GM12878 (cell line): ENCODE measurements around the gene HHAT. TPM values are rescaled to one million over a fixed set of nuclear protein-coding genes. Genes with fewer than 3 reads are reported as not detected.

Experiments used
- ATAC-seq: fragments of 200-7000 bp; cut with Tn5 transposase; 3 replicates; pipeline ENCODE4 v1.9.1; 2020; ENCODE audit warnings: mild to moderate bottlenecking, moderate library complexity
- BruUV-seq: library from RNA; stranded (reverse); fragments of 400-500 nt; replicated peaks from 2 replicates; lab custom pipeline; 2021; lab: Mats Ljungman, UMichigan
- CTCF ChIA-PET: fragments of 300-600 bp; sonication (Branson Sonifier 250); formaldehyde crosslinking; extraction: SDS; loops from one replicate; lab custom pipeline; 2021; ENCODE audit warnings: inconsistent platforms; lab: Yijun Ruan, JAX
- POLR2A ChIA-PET: fragments of 350-600 bp; formaldehyde crosslinking; extraction: SDS; loops from one replicate; lab custom pipeline; 2021; ENCODE audit warnings: inconsistent platforms; lab: Charles Lee
- RAD21 ChIA-PET: fragments of 300-600 bp; sonication (Branson Sonifier 250); formaldehyde crosslinking; loops from one replicate; lab custom pipeline; 2023; ENCODE audit warnings: antibody characterized with exemption; ENCODE audit not compliant: unreplicated experiment; lab: Charles Lee
- SMC1A ChIA-PET: fragments of 300-600 bp; sonication (Branson Sonifier 250); formaldehyde crosslinking; loops from one replicate; lab custom pipeline; 2023; ENCODE audit not compliant: unreplicated experiment, uncharacterized antibody; lab: Charles Lee
- DNase-seq: peaks from one replicate; pipeline ENCODE4 v3.0.0-alpha.2; 2011; ENCODE audit warnings: low read depth, low spot score
- FAIRE-seq: peaks from 3 replicates; lab custom pipeline; 2011; peaks lifted over from hg19 to GRCh38; lab: Jason Lieb, UNC
- H2AFZ ChIP-seq: 2 replicates; pipeline ENCODE4 v1.6.0; 2011; ENCODE audit warnings: low read depth, low read length, control low read depth; ENCODE audit not compliant: control insufficient read depth
- H3K27ac ChIP-seq: 2 replicates; pipeline ENCODE4 v1.5.1; 2011; ENCODE audit warnings: control low read depth; ENCODE audit not compliant: control insufficient read depth, insufficient read depth
- H3K27me3 ChIP-seq, 2 experiments: replicated peaks in 1 of 2; 2 replicates each; pipeline versions ENCODE4 v1.6.0 to v1.6.1; 2011; ENCODE audit warnings: low read length in 1 of 2; ENCODE audit not compliant: control insufficient read depth in 2 of 2, insufficient read depth in 2 of 2
- H3K36me3 ChIP-seq, 2 experiments: 2 replicates each; pipeline ENCODE4 v1.5.1; 2011; ENCODE audit warnings: low read length in 1 of 2; ENCODE audit not compliant: control insufficient read depth in 2 of 2, insufficient read depth in 2 of 2
- H3K4me1 ChIP-seq: 2 replicates; pipeline ENCODE4 v1.6.1; 2011; ENCODE audit warnings: mild to moderate bottlenecking, low read length, moderate library complexity, mixed read lengths; ENCODE audit not compliant: control insufficient read depth, insufficient read depth
- H3K4me2 ChIP-seq: 2 replicates; pipeline ENCODE4 v1.6.0; 2011; ENCODE audit warnings: control low read depth; ENCODE audit not compliant: control insufficient read depth, insufficient read depth
- H3K4me3 ChIP-seq: fragments of 200-600 bp; sonication (generic); 2 replicates; pipeline ENCODE4 v1.5.1; 2016
- H3K79me2 ChIP-seq: 2 replicates; pipeline ENCODE4 v1.6.0; 2011; ENCODE audit warnings: low read length; ENCODE audit not compliant: control insufficient read depth, insufficient read depth
- H3K9ac ChIP-seq: 2 replicates; pipeline ENCODE4 v1.8.0; 2011; ENCODE audit warnings: low read length, control low read depth, mixed read lengths; ENCODE audit not compliant: control insufficient read depth, insufficient read depth
- H3K9me3 ChIP-seq: replicated peaks from 3 replicates; pipeline ENCODE4 v1.5.1; 2011; ENCODE audit warnings: mild to moderate bottlenecking, low read length; ENCODE audit not compliant: control insufficient read depth, insufficient read depth
- H4K20me1 ChIP-seq: 2 replicates; pipeline ENCODE4 v1.6.0; 2011; ENCODE audit not compliant: control insufficient read depth, insufficient read depth
- BACH1 ChIP-seq: fragments of 450-650 bp; IDR thresholded peaks from 2 replicates; pipeline ENCODE4 v1.6.1; 2017; ENCODE audit warnings: mild to moderate bottlenecking, borderline replicate concordance
- HDAC2 ChIP-seq: fragments of 200-600 bp; sonication (generic); IDR thresholded peaks from 2 replicates; pipeline ENCODE4 v1.6.1; 2017
- HDAC6 ChIP-seq: fragments of 200-600 bp; sonication (generic); IDR thresholded peaks from one replicate; pipeline ENCODE4 v1.8.0; 2017; ENCODE audit warnings: antibody characterized with exemption; ENCODE audit not compliant: unreplicated experiment
- IKZF1 ChIP-seq: fragments of 450-650 bp; conservative IDR thresholded peaks from 2 replicates; pipeline ENCODE4 v1.6.1; 2017; ENCODE audit warnings: antibody characterized with exemption, mild to moderate bottlenecking
- LARP7 ChIP-seq: fragments of 450-650 bp; IDR thresholded peaks from 2 replicates; pipeline ENCODE4 v1.6.1; 2017; ENCODE audit warnings: mild to moderate bottlenecking
- POLR2A ChIP-seq: IDR thresholded peaks from 2 replicates; pipeline ENCODE4 v1.6.1; 2011; ENCODE audit warnings: low read depth, mild to moderate bottlenecking, low read length
- RAD21 ChIP-seq: IDR thresholded peaks from 2 replicates; pipeline ENCODE4 v1.6.1; 2011; ENCODE audit warnings: mild to moderate bottlenecking, low read depth, low read length, moderate library complexity; ENCODE audit not compliant: insufficient read depth
- RELA ChIP-seq: fragments of 450-650 bp; IDR thresholded peaks from 2 replicates; pipeline ENCODE4 v1.8.0; 2014; ENCODE audit warnings: borderline replicate concordance; ENCODE audit not compliant: partially characterized antibody
- SPI1 ChIP-seq: IDR thresholded peaks from 2 replicates; pipeline ENCODE4 v1.6.1; 2011; ENCODE audit warnings: low read depth, mild to moderate bottlenecking, low read length, moderate library complexity, borderline replicate concordance; ENCODE audit not compliant: insufficient read depth
- TCF3 ChIP-seq: IDR thresholded peaks from 2 replicates; pipeline ENCODE4 v1.6.1; 2012; ENCODE audit warnings: low read depth, mild to moderate bottlenecking, low read length, borderline replicate concordance; ENCODE audit not compliant: insufficient read depth
- YBX1 ChIP-seq: fragments of 450-650 bp; IDR thresholded peaks from 2 replicates; pipeline ENCODE4 v1.6.1; 2016; ENCODE audit warnings: antibody characterized with exemption
- ZNF384 ChIP-seq: IDR thresholded peaks from 2 replicates; pipeline ENCODE4 v1.6.1; 2012; ENCODE audit warnings: low read depth, mild to moderate bottlenecking, low read length, improper control_type of control experiment, borderline replicate concordance
- ZSCAN29 ChIP-seq: fragments of 450-650 bp; IDR thresholded peaks from 2 replicates; pipeline ENCODE4 v1.6.1; 2017; ENCODE audit warnings: mild to moderate bottlenecking, moderate library complexity
- WGBS: methylation state at CpG from one replicate; pipeline ENCODE4 v1.1.6; 2016; ENCODE audit warnings: low lambda C conversion rate; ENCODE audit not compliant: insufficient replicate concordance, insufficient coverage; ENCODE audit errors: missing lambda C conversion rate; 5-methylcytosine and 5-hydroxymethylcytosine counted together
- in situ Hi-C: fragments of 300-500 bp; cut with MboI; formaldehyde crosslinking; loops from 9 replicates; pipeline ENCODE4 v1.14.3; 2018; ENCODE audit warnings: mixed read lengths
- intact Hi-C: fragments of 100-400 bp; cut with micrococcal nuclease; formaldehyde crosslinking; loops from one replicate; pipeline ENCODE4 v1.14.2; 2022; ENCODE audit not compliant: unreplicated experiment
- polyA plus RNA-seq, 11 experiments: library from polyadenylated mRNA; depleted of rRNA in 4 of 11; unstranded in 6 of 11; stranded (reverse) in 5 of 11; fragments of >200 nt; fragmentation: Nextera tagmentation in 4 of 11; fragmentation: Illumina TruSeq in 1 of 11; extraction: Ambion mirVana in 4 of 11; extraction: Trizol in 1 of 11; gene quantifications; 1 replicate in 1 of 11; 2 replicates in 10 of 11; pipeline versions ENCODE4 v1.2.1 to v1.2.3, GENCODE V29; 2011 to 2016; ENCODE audit warnings: inconsistent platforms in 2 of 11, missing spikeins in 2 of 11, low read depth in 1 of 11
- total RNA-seq, 4 experiments: library from RNA; depleted of rRNA in 3 of 4; stranded (reverse); fragments of >200 nt in 3 of 4; fragmentation: Illumina TruSeq in 1 of 4; extraction: Trizol in 1 of 4; gene quantifications; 2 replicates each; pipeline versions ENCODE4 v1.2.1 to v1.2.3, GENCODE V29; 2013 to 2021
- TF ChIP-seq, protein P1 (sequence below): fragments of 150-350 bp; IDR thresholded peaks from 2 replicates; pipeline ENCODE4 v1.6.1; 2016; ENCODE audit warnings: low read depth, low read length
- TF ChIP-seq, protein P2 (sequence below): fragments of 450-650 bp; IDR thresholded peaks from 2 replicates; pipeline ENCODE4 v1.6.1; 2017; ENCODE audit warnings: mild to moderate bottlenecking, low read depth, inconsistent platforms; ENCODE audit not compliant: poor library complexity, severe bottlenecking

The HHAT gene
- total and polyA plus RNA-seq, 10 of the 15 experiments (the other 5 are each of a cell fraction or from before 2014, with no cell fraction given), result 1.2 to 37.6 (median 2.6) TPM

DNA sequence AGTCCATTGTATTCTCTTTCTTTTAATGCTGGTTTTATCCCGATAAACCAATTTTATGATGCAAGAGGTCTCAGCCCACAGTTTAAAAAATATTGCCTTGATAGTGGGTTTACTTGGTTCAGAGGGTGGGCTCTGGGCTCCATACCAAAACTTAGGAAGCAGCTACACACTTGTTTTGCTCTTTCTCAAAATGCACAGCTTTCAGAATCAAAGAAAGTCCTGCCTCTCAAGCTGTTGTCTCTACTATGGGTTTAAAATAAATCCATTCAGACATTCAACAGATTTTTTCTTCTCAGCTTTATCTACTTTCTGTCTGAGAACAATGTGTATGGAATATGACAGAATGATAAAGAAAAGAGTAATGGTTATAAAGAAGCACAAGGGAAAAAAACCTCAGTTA is 14.8 kb upstream of the HHAT start:
- CTCF ChIA-PET, result no interaction called here
- 100% methylated on average over 1 of the region's 1 CpG for WGBS
- FAIRE-seq, result no peak

More for the DNA sequence above, 14.8 kb upstream of the HHAT start:
- DNase-seq (no peak), ATAC-seq (no peak)
- ChIA-PET SMC1A (interaction anchor here (0.6 to 1.6 kb wide), 4 partner anchors 65 to 453 kb away, joined by 3 to 9 read pairs (median 4); no protein-coding TSS in a partner anchor), POLR2A (no interaction called here), RAD21 (no interaction called here)
- in situ Hi-C loops (loop anchor here (5.0 kb wide), 2 partner anchors 172 to 447 kb away; no protein-coding TSS in a partner anchor), intact Hi-C loops (loop anchor here (5.0 kb wide), 1 partner anchor 88 kb away; no protein-coding TSS in a partner anchor)
- Histone ChIP-seq H3K27ac (no peak overlapping the region), H3K9me3 (no peaks in the 10 kb centered on the region), H4K20me1 (no peaks in the 10 kb centered on the region), H3K4me1 (no peaks in the 10 kb centered on the region), H3K36me3 (no peaks in the 10 kb centered on the region), H3K79me2 (no peaks in the 10 kb centered on the region), H3K27me3 (peaks cover 0 to 2% of the 10 kb centered on the region in 2 experiments; a peak in 2 of 4 replicates), H3K4me3 (no peak overlapping the region), H3K4me2 (no peak overlapping the region), H3K9ac (no peak overlapping the region), H2AFZ (no peak overlapping the region)
- TF ChIP-seq RELA, result no peak
- TF ChIP-seq, protein P1, sequence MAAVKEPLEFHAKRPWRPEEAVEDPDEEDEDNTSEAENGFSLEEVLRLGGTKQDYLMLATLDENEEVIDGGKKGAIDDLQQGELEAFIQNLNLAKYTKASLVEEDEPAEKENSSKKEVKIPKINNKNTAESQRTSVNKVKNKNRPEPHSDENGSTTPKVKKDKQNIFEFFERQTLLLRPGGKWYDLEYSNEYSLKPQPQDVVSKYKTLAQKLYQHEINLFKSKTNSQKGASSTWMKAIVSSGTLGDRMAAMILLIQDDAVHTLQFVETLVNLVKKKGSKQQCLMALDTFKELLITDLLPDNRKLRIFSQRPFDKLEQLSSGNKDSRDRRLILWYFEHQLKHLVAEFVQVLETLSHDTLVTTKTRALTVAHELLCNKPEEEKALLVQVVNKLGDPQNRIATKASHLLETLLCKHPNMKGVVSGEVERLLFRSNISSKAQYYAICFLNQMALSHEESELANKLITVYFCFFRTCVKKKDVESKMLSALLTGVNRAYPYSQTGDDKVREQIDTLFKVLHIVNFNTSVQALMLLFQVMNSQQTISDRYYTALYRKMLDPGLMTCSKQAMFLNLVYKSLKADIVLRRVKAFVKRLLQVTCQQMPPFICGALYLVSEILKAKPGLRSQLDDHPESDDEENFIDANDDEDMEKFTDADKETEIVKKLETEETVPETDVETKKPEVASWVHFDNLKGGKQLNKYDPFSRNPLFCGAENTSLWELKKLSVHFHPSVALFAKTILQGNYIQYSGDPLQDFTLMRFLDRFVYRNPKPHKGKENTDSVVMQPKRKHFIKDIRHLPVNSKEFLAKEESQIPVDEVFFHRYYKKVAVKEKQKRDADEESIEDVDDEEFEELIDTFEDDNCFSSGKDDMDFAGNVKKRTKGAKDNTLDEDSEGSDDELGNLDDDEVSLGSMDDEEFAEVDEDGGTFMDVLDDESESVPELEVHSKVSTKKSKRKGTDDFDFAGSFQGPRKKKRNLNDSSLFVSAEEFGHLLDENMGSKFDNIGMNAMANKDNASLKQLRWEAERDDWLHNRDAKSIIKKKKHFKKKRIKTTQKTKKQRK, result no peak
- no peak for TF ChIP-seq YBX1
- TF ChIP-seq SPI1, result no peak
- no peak for TF ChIP-seq ZNF384
- no peak for TF ChIP-seq ZSCAN29
- TF ChIP-seq RAD21, result no peak
- TF ChIP-seq HDAC6, result no peak
- TF ChIP-seq TCF3, result no peak
- TF ChIP-seq, protein P2, sequence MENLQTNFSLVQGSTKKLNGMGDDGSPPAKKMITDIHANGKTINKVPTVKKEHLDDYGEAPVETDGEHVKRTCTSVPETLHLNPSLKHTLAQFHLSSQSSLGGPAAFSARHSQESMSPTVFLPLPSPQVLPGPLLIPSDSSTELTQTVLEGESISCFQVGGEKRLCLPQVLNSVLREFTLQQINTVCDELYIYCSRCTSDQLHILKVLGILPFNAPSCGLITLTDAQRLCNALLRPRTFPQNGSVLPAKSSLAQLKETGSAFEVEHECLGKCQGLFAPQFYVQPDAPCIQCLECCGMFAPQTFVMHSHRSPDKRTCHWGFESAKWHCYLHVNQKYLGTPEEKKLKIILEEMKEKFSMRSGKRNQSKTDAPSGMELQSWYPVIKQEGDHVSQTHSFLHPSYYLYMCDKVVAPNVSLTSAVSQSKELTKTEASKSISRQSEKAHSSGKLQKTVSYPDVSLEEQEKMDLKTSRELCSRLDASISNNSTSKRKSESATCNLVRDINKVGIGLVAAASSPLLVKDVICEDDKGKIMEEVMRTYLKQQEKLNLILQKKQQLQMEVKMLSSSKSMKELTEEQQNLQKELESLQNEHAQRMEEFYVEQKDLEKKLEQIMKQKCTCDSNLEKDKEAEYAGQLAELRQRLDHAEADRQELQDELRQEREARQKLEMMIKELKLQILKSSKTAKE, result no peak
- TF ChIP-seq BACH1, result no peak
- TF ChIP-seq LARP7, result no peak
- no peak for TF ChIP-seq HDAC2
- no peak for TF ChIP-seq IKZF1
- TF ChIP-seq POLR2A, result no peak
- no TSS peak for BruUV-seq
